ENCODE measurements around the gene ASXL1. TPM values are rescaled to one million over a fixed set of nuclear protein-coding genes. Genes with fewer than 3 reads are reported as not detected.
A peak's percentile ranks its signal among the peaks of the same experiment; 100 is the strongest.

Gene ASXL1
- polyA plus RNA-seq, 1 of the 3 experiments (the other 2 are of a cell fraction), result 36.6 TPM

- TF ChIP-seq USF1 (IDR thresholded peaks at IDR 0.05; ENCODE audit: borderline replicate concordance, low read depth), result no peak
- no peak for TF ChIP-seq RAD21 (IDR thresholded peaks at IDR 0.05; ENCODE audit: low read length)
Measured at GRCh38 chr20:32429745-32430360, 71.7 kb downstream of the ASXL1 start (continued).

- no peak for DNase-seq
- H4K20me1 ChIP-seq (ENCODE audit: insufficient read depth), result peaks cover 19% of the 10 kb centered on the region
- 97% methylated on average over 12 of the region's 12 CpGs for WGBS (ENCODE audit: low lambda C conversion rate)
- no peaks in the 10 kb centered on the region for H3K9me3 ChIP-seq
- H3K9me2 ChIP-seq, result no peaks in the 10 kb centered on the region
- TF ChIP-seq NRF1 (IDR thresholded peaks at IDR 0.05; ENCODE audit: low read depth, low read length), result no peak
- no peak overlapping the region for H3K4me3 ChIP-seq (ENCODE audit: low read depth in 2 of 2, low read length in 1 of 2)
- POLR2A ChIA-PET, result no interaction called here
- H3K4me1 ChIP-seq (ENCODE audit: control insufficient read depth in 1 of 2, insufficient read depth in 2 of 2, low read depth in 1 of 2, low read length in 1 of 2), result no peaks in the 10 kb centered on the region
- H3K79me2 ChIP-seq (ENCODE audit: insufficient read depth), result peaks cover 34% of the 10 kb centered on the region
- CTCF ChIA-PET, result interaction anchor here (0.7 to 2.6 kb wide), 4 partner anchors 9 to 72 kb away, joined by 3 to 8 read pairs (median 4); no protein-coding TSS in a partner anchor
- no peaks in the 10 kb centered on the region for H3F3A ChIP-seq (replicated peaks; ENCODE audit: insufficient read depth)
- H3K9ac ChIP-seq, result no peak overlapping the region
- H3K4me2 ChIP-seq, result no peak overlapping the region
- H2AFZ ChIP-seq (ENCODE audit: low read depth), result no peak overlapping the region
- H3K36me3 ChIP-seq (replicated peaks in 1 of 2; ENCODE audit: control insufficient read depth in 1 of 2, insufficient read depth in 2 of 2, low read length in 1 of 2), result peaks cover 68 to 87% of the 10 kb centered on the region in 2 experiments
- H3K27ac ChIP-seq (ENCODE audit: low read depth in 2 of 2, low read length in 1 of 2), result no peak overlapping the region
- H3K27me3 ChIP-seq (ENCODE audit: insufficient read depth), result no peaks in the 10 kb centered on the region
Measured at GRCh38 chr20:32431457-32431856, 73.3 kb downstream of the ASXL1 start.

GRCh38 chr20:32432277-32432676 is 74.1 kb downstream of the ASXL1 start:
- ChIA-PET CTCF (interaction anchor here (1.7 kb wide), 1 partner anchor 24 kb away, joined by 5 read pairs; no protein-coding TSS in a partner anchor), POLR2A (no interaction called here)
- Histone ChIP-seq H3K4me2 (no peak overlapping the region), H3K27me3 (ENCODE audit: insufficient read depth) (no peaks in the 10 kb centered on the region), H3K4me3 (ENCODE audit: low read depth in 2 of 2, low read length in 1 of 2) (no peak overlapping the region), H3K9me3 (no peaks in the 10 kb centered on the region), H2AFZ (ENCODE audit: low read depth) (no peak overlapping the region), H3K9ac (no peak overlapping the region), H3K36me3 (replicated peaks in 1 of 2; ENCODE audit: control insufficient read depth in 1 of 2, insufficient read depth in 2 of 2, low read length in 1 of 2) (peaks cover 75 to 92% of the 10 kb centered on the region in 2 experiments), H3K4me1 (ENCODE audit: control insufficient read depth in 1 of 2, insufficient read depth in 2 of 2, low read depth in 1 of 2, low read length in 1 of 2) (no peaks in the 10 kb centered on the region), H4K20me1 (ENCODE audit: insufficient read depth) (peaks cover 15% of the 10 kb centered on the region), H3F3A (replicated peaks; ENCODE audit: insufficient read depth) (peaks cover 1% of the 10 kb centered on the region), H3K9me2 (no peaks in the 10 kb centered on the region), H3K79me2 (ENCODE audit: insufficient read depth) (peaks cover 26% of the 10 kb centered on the region), H3K27ac (ENCODE audit: low read depth in 2 of 2, low read length in 1 of 2) (no peak overlapping the region)
- DNase-seq, result peak; percentile 5
- WGBS (ENCODE audit: low lambda C conversion rate), result 74% methylated on average over 2 of the region's 2 CpGs
- no peak for TF ChIP-seq TCF12 (IDR thresholded peaks at IDR 0.05)
- TF ChIP-seq GATA2 (CRISPR knock-in tag; IDR thresholded peaks at IDR 0.05), result no peak
- no peak for TF ChIP-seq USF1 (IDR thresholded peaks at IDR 0.05; ENCODE audit: borderline replicate concordance, low read depth)
- no peak for TF ChIP-seq POLR2AphosphoS5 (IDR thresholded peaks at IDR 0.05; ENCODE audit: low read depth, low read length)
- TF ChIP-seq JUND (IDR thresholded peaks at IDR 0.05), result no peak
- TF ChIP-seq EZH2phosphoT487 (IDR thresholded peaks at IDR 0.05; ENCODE audit: borderline replicate concordance, low read depth), result no peak
- TF ChIP-seq CHD2 (IDR thresholded peaks at IDR 0.05; ENCODE audit: low read length, partially characterized antibody), result no peak
- no peak for TF ChIP-seq SMC3 (IDR thresholded peaks at IDR 0.05; ENCODE audit: low read depth, low read length)
- TF ChIP-seq REST (IDR thresholded peaks at IDR 0.05; ENCODE audit: low read depth, low read length), result no peak
- no peak for TF ChIP-seq FOXM1 (IDR thresholded peaks at IDR 0.05; ENCODE audit: low read depth)
- TF ChIP-seq YY1 (IDR thresholded peaks at IDR 0.05; ENCODE audit: low read depth), result no peak
- TF ChIP-seq TAF1 (IDR thresholded peaks at IDR 0.05; ENCODE audit: borderline replicate concordance, low read depth, low read length), result no peak
- no peak for TF ChIP-seq SIN3A (IDR thresholded peaks at IDR 0.05; ENCODE audit: borderline replicate concordance, low read depth, low read length)
- no peak for TF ChIP-seq RAD21 (IDR thresholded peaks at IDR 0.05; ENCODE audit: low read length)
- TF ChIP-seq CTCF (IDR thresholded peaks at IDR 0.05), result no peak
- TF ChIP-seq GABPA (IDR thresholded peaks at IDR 0.05; ENCODE audit: low read depth), result no peak
- TF ChIP-seq RXRA (IDR thresholded peaks at IDR 0.05; ENCODE audit: borderline replicate concordance, low read depth), result no peak
